ENCODE data around the gene COLEC11. TPM values are rescaled to one million over a fixed set of nuclear protein-coding genes. Genes with fewer than 3 reads are reported as not detected.
"Not testable (repeated sequence)": the region's sequence is repeated elsewhere in the genome, so short reads cannot be mapped to it uniquely, and the experiment has no call there.

The COLEC11 gene
- total RNA-seq, 1 experiment from 2014 or later: 1.3 TPM

DNA sequence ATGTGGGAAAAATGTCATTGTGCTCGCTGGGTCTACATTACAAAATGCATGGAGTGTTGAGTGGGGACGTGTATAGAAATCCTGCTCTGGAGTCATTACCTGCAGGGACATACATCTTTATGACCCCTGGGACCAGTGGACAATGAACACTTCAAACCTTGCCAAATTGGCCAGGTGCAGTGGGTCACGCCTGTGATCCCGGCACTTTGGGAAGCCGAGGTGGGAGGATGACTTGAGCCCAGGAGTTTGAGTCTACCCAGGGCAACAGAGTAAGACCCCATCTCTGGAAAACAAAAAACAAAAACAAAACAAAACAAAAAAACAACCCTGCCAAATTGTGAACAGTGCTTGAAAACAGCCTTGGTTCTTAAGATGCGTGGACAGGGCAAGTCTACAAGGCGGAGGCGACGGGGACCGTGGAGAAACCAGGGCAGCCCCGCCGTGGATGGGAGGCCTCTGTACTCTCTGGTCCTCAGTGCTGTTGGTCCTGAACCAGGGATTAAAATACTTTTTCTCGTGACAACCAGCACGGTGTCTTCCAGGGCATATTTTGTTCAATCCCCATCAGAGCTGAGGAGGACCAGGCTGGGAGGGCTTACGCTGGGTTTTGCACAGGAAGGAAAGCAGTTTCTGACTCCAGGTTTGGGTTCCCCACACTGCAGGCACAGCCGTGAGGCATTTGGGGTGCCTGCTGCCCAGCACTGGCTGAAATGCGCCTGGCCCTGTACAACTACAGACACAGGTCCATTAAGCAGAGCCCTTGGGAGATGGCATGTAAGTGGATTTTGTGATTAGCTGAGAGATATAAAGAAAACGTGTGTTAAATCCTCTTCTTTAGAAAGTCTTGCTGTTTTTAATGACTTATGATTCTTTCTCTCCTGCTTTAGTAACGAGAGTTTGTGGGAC lies 13.7 kb downstream of the COLEC11 start:
- H3K27me3 Mint-ChIP-seq (ENCODE audit: low read depth): peaks cover 4% of the 10 kb centered on the region; the same call in 1 of the 2 replicates
- no peak for ATAC-seq

GRCh38 chr2:3609279-3609673 lies 14.4 kb downstream of the COLEC11 start:
- DNase-seq (ENCODE audit: low spot score); H3K4me1 Mint-ChIP-seq; CTCF ChIA-PET; H3K27ac Mint-ChIP-seq; H3K4me3 Mint-ChIP-seq; H3K36me3 Mint-ChIP-seq; POLR2A ChIA-PET; H3K27me3 Mint-ChIP-seq (ENCODE audit: low read depth); H3K9me3 Mint-ChIP-seq; ATAC-seq: not testable (repeated sequence)

More for the DNA sequence above, 13.7 kb downstream of the COLEC11 start:
- DNase-seq (ENCODE audit: low spot score): no peak
- H3K36me3 Mint-ChIP-seq: no peaks in the 10 kb centered on the region
- H3K4me3 Mint-ChIP-seq: no peak overlapping the region
- peaks cover 6% of the 10 kb centered on the region; the same call in 1 of the 2 replicates for H3K4me1 Mint-ChIP-seq
- H3K9me3 Mint-ChIP-seq: peaks cover 2% of the 10 kb centered on the region; the same call in 1 of the 2 replicates
- TF ChIP-seq ATF2 (CRISPR knock-in tag; IDR thresholded peaks at IDR 0.05; ENCODE audit: borderline replicate concordance, low read depth): no peak
- TF ChIP-seq, protein P1, sequence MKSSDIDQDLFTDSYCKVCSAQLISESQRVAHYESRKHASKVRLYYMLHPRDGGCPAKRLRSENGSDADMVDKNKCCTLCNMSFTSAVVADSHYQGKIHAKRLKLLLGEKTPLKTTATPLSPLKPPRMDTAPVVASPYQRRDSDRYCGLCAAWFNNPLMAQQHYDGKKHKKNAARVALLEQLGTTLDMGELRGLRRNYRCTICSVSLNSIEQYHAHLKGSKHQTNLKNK (CRISPR knock-in tag; IDR thresholded peaks at IDR 0.05): no peak
- TF ChIP-seq PRRX2 (CRISPR knock-in tag; IDR thresholded peaks at IDR 0.05): no peak
- no peak for TF ChIP-seq CBFB (CRISPR knock-in tag; IDR thresholded peaks at IDR 0.05; ENCODE audit: low read depth)
- TF ChIP-seq, protein P2, sequence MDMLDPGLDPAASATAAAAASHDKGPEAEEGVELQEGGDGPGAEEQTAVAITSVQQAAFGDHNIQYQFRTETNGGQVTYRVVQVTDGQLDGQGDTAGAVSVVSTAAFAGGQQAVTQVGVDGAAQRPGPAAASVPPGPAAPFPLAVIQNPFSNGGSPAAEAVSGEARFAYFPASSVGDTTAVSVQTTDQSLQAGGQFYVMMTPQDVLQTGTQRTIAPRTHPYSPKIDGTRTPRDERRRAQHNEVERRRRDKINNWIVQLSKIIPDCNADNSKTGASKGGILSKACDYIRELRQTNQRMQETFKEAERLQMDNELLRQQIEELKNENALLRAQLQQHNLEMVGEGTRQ (CRISPR knock-in tag; IDR thresholded peaks at IDR 0.05): no peak
- TF ChIP-seq SMAD4 (CRISPR knock-in tag; IDR thresholded peaks at IDR 0.05): no peak
- TF ChIP-seq GRHL2 (CRISPR knock-in tag; IDR thresholded peaks at IDR 0.05; ENCODE audit: insufficient replicate concordance, severe bottlenecking): no peak
- TF ChIP-seq JUN (CRISPR knock-in tag; IDR thresholded peaks at IDR 0.05): no peak
- no peak for TF ChIP-seq MYBL2 (CRISPR knock-in tag; IDR thresholded peaks at IDR 0.05)
- no peak for TF ChIP-seq KAT7 (CRISPR knock-in tag; IDR thresholded peaks at IDR 0.05; ENCODE audit: borderline replicate concordance)
- no peak for TF ChIP-seq ZNF416 (CRISPR knock-in tag; IDR thresholded peaks at IDR 0.05)
- ChIA-PET CTCF (no interaction called here), POLR2A (no interaction called here)
- H3K27ac Mint-ChIP-seq: no peak overlapping the region

GRCh38 chr2:3610415-3610814 lies 15.5 kb downstream of the COLEC11 start:
- peaks cover 5% of the 10 kb centered on the region for H3K36me3 Mint-ChIP-seq
- ChIA-PET CTCF (interaction anchor here (1.1 kb wide), 1 partner anchor 18 kb away, joined by 3 read pairs; no protein-coding TSS in a partner anchor), POLR2A (no interaction called here)
- no peak for ATAC-seq
- peaks cover 4% of the 10 kb centered on the region; the same call in 1 of the 2 replicates for H3K27me3 Mint-ChIP-seq (ENCODE audit: low read depth)
- peaks cover 6% of the 10 kb centered on the region; the same call in 1 of the 2 replicates for H3K4me1 Mint-ChIP-seq
- DNase-seq (ENCODE audit: low spot score): no peak
- no peak overlapping the region for H3K4me3 Mint-ChIP-seq
- peaks cover 7% of the 10 kb centered on the region for H3K9me3 Mint-ChIP-seq
- H3K27ac Mint-ChIP-seq: no peak overlapping the region
- TF ChIP-seq SOX15 (CRISPR knock-in tag; IDR thresholded peaks at IDR 0.05) (no peak), AR (CRISPR knock-in tag; IDR thresholded peaks at IDR 0.05) (no peak), ZBTB21 (CRISPR knock-in tag; IDR thresholded peaks at IDR 0.05; ENCODE audit: borderline replicate concordance) (no peak), ZNF317 (CRISPR knock-in tag; IDR thresholded peaks at IDR 0.05; ENCODE audit: borderline replicate concordance, low read depth) (no peak), ZNF425 (CRISPR knock-in tag; conservative IDR thresholded peaks at IDR 0.05) (no peak), CBFB (CRISPR knock-in tag; IDR thresholded peaks at IDR 0.05; ENCODE audit: low read depth) (no peak), NR3C1 (CRISPR knock-in tag; conservative IDR thresholded peaks at IDR 0.05; ENCODE audit: low read depth) (no peak), PRRX2 (CRISPR knock-in tag; IDR thresholded peaks at IDR 0.05) (no peak), PRDM15 (CRISPR knock-in tag; IDR thresholded peaks at IDR 0.05) (no peak)
